ENCODE results near the gene RNF125.
"Not testable (repeated sequence)": the region's sequence is repeated elsewhere in the genome, so short reads cannot be mapped to it uniquely, and the experiment has no call there.

Gene RNF125

GRCh38 chr18:32026491-32027086 is 8.0 kb downstream of the RNF125 start:
- DNase-seq: no peak

GRCh38 chr18:32029558-32029957 is 10.9 kb downstream of the RNF125 start:
- no peak for DNase-seq

- no peak for DNase-seq
Measured at GRCh38 chr18:32032609-32033008, 14.0 kb downstream of the RNF125 start.

DNA sequence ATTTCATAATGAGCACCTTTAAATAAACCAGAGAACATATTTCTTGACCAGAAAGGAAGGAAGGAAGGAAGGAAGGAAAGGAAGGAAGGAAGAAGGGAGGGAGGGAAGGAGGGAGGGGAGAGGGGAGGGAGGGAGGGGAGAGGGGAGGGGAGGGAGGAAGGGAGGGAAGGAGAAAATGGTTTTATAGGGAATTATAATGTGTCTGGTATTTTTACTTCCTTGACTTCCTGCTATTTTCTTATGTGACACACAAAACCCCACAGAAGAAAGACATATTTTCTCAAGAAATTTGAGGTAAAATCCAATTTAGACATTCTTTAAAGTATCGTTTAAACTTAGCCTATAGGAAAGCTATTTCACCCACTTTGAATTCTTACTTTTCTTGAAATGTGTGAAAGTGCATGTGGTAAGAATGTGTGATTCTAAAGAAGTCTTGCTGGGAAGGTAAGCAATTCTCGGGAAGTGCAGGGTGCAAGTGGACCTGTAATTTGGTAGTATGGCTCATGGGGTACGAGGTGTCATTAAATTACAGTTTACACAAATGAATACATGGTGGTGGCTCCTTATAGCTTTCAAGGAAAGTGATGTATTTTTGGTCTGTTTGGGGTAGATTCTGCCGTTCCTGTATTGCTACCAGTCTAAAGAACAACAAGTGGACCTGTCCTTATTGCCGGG is 18.0 kb downstream of the RNF125 start:
- no peak for DNase-seq

DNA sequence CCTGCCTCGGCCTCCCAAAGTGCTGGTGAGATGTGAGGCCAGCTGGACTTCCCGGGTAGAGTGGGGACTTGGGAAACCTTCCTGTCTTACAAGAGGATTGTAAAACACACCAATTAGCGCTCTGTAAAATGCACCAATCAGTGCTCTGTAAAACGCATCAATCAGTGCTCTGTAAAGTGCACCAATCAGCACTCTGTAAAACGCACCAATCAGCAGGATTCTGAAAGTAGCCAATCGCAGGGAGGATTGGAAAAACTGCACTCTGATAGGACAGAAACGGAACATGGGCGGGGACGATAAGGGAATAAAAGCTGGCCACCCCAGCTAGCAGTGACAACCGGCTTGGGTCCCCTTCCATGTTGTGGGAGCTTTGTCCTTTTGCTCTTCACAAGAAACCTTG is 19.0 kb downstream of the RNF125 start:
- DNase-seq: no peak

DNA sequence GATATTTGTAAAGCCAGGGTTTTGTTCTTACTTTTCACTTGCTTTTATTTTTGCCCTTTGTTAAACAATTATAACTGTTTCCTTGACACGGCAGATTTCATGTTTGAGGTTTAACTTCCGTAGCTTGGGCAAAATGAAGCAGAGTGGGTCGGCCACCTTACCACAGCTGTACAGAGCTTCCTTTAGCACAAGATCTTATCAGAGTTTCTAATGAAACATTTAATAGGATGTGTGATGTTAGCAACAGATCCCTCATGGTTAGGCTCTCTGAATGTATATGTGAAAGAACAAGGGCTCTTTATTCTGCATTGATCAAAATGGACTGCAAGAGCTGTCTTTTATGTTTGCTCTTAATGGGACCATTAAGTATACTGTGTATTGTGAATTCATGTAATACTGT is 22.3 kb downstream of the RNF125 start:
- peak in 1 of 2 donors; percentile 11 for DNase-seq

DNA sequence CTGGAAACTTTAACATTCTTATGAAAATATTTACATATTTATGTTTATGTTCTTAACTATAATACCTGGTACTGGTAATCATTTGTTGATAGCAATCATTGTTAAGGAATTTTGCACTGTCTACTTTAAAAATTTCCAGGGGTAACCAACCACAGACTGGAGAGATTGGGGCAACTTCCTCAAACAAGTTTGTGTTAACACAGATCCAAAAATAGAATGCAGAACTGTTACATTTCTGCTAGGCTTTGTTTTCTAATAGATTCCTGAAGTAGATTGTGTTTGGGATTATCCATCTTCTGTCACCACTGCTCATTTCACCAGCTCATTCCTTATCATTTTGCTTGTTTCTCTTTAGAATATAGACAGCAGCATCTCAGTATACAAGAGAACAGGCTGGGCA is 23.7 kb downstream of the RNF125 start:
- DNase-seq: no peak

- DNase-seq: peak in 1 of 2 donors; percentile 28
Measured at GRCh38 chr18:32048507-32049091, 30.0 kb downstream of the RNF125 start.

DNA sequence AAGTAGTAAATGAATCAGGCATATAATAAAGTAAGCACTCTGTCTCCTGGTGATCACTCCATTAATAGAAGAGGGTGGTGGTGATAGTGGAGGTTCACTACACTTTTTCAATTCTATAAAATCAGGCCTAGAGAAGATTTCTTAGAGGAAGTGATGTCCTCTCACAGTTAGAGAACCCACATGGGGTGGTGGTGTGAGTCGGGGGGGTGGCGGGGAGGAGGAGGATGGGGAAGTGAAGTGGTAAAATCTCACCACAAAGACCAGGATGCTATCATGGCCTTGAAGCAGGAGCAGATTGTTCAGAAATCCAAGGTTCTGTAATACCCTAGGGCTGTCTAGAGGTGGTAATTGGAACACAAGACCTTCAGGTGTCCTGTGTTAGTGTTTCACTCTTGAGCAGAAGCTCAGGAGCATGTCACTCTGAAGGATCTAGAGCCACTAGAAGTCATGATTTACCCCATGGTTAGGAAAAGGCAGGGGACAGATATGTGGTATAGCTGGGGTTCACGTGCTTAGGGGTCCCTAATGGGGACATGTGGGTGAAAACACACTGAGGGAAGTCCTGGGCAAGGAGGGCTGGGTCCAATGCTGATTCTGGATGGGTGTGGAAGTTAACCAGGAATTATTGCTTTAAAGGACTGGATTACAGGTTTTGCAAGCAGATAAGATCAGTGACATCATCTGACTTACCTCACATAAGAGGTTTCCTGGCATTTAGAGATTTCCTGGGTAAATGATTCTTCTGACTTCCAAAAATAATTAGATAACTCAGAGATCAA is 31.0 kb downstream of the RNF125 start:
- no peak for DNase-seq

- DNase-seq: no peak
Measured at GRCh38 chr18:32056613-32057358, 38.2 kb downstream of the RNF125 start.

DNA sequence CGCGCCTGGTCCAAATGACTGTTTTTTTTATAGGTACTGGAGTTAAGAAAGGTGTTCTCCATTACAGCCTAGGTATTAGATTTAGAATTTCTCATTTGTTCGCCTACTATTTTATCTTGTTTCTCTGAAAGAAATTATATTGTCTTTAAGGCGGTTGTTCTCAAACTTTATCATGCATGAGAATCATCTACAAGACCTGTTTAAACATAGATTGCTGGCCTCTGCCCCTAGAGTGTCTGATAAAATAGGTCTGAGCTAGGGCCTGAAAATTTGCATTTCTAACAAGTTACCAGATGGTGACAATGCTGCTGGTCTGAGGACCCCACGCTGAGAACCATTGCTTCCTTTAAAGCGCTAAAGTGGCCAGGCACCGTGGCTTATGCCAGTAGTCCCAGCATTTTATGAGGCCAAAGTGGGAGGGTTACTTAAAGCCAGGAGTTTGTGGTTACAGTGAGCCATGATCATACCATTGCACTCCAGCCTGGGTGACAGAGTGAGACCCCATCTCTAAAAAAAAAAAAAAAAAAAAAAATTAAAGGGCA is 39.1 kb downstream of the RNF125 start:
- no peak for DNase-seq

GRCh38 chr18:32060026-32060425 is 41.4 kb downstream of the RNF125 start:
- no peak for DNase-seq

GRCh38 chr18:32067375-32068167 is 48.9 kb downstream of the RNF125 start:
- no peak for DNase-seq

- DNase-seq: peak in 1 of 2 donors; percentile 47
Measured at GRCh38 chr18:32072321-32072720, 53.7 kb downstream of the RNF125 start.

DNA sequence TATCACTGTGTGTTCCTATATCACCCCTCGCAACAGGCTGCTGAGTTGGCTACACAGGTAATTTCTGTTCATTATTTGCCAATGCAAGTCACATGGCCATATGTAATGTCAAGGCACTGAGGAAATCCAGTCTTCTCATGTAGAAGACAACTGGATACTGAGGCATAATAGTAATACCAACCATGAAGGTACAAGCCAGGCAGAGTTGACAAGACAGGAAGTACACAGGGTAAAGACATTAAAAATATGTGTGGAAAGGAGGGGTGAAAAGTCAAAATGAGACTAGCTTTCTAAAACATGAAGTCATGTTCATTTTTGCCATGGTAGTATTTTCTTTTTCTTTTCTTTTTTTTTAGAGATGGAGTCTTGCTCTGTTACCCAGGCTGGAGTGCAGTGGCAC is 55.6 kb downstream of the RNF125 start:
- DNase-seq: no peak

GRCh38 chr18:32078845-32079244 is 60.2 kb downstream of the RNF125 start:
- no peak for DNase-seq

DNA sequence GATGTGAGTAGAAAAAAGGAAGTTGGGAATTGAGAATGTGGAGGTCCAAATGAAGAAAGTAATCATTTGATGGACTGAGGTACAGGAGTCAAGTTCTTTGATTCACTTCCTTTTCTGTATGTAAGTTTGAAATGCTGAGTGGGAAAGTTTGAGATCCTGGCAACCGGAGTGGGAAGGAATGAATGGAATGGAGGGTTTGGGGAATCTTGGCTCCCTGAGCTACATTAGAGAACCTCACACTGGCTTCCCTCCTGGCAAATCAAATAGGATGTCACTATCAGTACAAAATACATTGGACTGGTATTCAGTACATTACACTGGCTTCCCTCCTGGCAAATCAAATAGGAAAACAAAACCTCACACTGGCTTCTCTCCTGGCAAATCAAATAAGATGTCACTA is 63.3 kb downstream of the RNF125 start:
- no peak for DNase-seq

DNA sequence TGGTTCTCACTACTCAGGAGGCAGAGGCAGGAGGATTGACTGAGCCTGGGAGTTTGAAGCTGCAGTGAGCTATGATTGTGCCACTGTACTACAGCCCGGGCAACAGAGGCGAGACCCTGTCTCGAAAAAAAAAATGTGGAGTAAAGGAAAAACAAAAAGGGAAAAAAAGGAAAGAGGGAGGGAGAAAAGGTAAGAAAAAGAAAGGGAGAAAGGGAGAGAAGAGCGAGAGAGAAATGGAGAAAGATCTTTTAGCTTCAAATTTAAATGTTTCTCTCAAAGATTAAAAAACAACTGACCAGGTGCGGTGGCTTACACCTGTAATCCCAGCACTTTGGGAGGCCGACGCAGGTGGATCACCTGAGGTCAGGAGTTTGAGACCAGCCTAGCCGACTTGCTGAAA is 65.2 kb downstream of the RNF125 start:
- no peak for DNase-seq

DNA sequence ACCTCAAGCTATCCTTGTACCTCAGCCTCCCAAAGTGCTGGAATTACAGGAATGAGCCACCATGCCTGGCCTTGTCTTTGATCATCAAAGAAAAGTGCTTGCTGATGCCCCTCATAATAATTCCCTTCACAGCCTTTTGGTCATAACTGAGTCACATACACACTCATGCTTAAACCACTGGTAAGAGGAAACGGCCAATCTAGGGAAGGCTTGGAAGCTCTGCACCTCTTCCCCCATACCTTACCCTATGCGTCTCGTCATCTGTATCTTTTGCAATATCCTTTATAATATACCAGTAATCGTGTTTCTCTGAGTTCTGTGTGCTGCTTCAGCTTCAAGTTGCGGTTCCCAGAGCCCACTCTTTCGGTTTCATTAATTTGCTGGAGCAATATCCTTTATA is 68.3 kb downstream of the RNF125 start:
- DNase-seq: no peak

- not testable (repeated sequence) for DNase-seq
Measured at GRCh38 chr18:32090831-32091230, 72.2 kb downstream of the RNF125 start.

GRCh38 chr18:32091325-32091723 is 72.7 kb downstream of the RNF125 start:
- no peak for DNase-seq

All from hippocampal formation (tissue), 2 donors.